ENCODE data around the gene USP35. TPM values are rescaled to one million over a fixed set of nuclear protein-coding genes. Genes with fewer than 3 reads are reported as not detected.

Gene USP35
- total RNA-seq, 2 donors from 2014 or later = 7.2 to 7.9 TPM

DNA sequence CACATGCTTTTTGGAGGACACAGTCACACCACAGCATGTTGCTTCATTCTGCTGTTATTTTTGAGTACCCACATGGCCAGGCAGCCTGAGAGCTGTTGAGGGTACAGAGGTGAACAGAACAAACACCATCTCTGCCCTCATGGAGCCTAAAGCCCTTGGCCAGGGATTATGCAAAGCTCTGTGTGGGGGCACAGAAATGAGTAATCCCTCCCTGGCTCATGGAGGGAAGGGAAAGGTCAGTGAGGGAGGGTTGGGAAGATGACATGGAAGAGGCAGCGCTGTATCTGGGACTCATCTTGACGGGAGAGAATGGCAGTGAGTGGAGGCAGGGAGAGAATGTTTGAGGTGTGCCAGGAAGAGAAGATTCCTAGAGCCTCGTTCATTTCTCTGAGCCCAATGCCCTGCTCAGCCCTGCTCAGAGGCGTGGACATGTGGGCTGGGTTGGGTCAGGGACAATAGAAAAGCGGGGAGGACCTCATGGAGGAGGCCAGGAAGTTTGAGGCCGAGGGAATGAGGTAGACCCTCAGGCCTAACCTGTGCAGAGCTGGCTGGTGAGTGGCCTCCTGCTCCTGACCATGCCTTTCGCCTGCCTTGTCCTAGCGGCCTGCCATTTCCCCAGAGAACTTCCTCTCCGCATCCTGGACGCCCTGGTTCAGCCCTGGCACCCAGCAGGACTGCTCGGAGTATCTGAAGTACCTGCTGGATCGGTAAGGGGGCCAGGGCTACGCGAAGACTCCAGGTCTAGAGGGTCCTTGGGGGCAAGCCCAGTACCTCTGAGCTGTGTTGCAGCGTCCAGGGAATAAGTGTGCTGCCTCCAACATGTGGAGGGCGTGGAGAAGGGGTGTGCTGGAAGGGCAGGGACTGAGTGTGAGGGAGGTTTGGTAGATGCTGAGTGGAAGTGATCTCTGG is 19.8 kb downstream of the USP35 start:
- no peaks in the 10 kb centered on the region for H3K27me3 Mint-ChIP-seq

GRCh38 chr11:78209478-78209877 is 20.8 kb downstream of the USP35 start:
- peaks cover 9 to 12% of the 10 kb centered on the region in 2 donors for H3K4me1 Mint-ChIP-seq (ENCODE audit: low read depth in 2 of 2)
- no peaks in the 10 kb centered on the region for H3K27me3 Mint-ChIP-seq
- no peaks in the 10 kb centered on the region for H3K36me3 Mint-ChIP-seq
- DNase-seq (ENCODE audit: low spot score) (peak; percentile 35), ATAC-seq (no peak)
- no peak overlapping the region for H3K27ac Mint-ChIP-seq
- no peak overlapping the region for H3K4me3 Mint-ChIP-seq
- no peaks in the 10 kb centered on the region for H3K9me3 Mint-ChIP-seq

More for the DNA sequence above, 19.8 kb downstream of the USP35 start:
- DNase-seq (ENCODE audit: low spot score) (peak; percentile 47), ATAC-seq (peak in 1 of 2 donors; percentile 40)
- peaks cover 10 to 12% of the 10 kb centered on the region in 2 donors for H3K4me1 Mint-ChIP-seq (ENCODE audit: low read depth in 2 of 2)
- no peak overlapping the region for H3K27ac Mint-ChIP-seq
- H3K9me3 Mint-ChIP-seq = no peaks in the 10 kb centered on the region
- no peaks in the 10 kb centered on the region for H3K36me3 Mint-ChIP-seq
- H3K4me3 Mint-ChIP-seq = no peak overlapping the region

DNA sequence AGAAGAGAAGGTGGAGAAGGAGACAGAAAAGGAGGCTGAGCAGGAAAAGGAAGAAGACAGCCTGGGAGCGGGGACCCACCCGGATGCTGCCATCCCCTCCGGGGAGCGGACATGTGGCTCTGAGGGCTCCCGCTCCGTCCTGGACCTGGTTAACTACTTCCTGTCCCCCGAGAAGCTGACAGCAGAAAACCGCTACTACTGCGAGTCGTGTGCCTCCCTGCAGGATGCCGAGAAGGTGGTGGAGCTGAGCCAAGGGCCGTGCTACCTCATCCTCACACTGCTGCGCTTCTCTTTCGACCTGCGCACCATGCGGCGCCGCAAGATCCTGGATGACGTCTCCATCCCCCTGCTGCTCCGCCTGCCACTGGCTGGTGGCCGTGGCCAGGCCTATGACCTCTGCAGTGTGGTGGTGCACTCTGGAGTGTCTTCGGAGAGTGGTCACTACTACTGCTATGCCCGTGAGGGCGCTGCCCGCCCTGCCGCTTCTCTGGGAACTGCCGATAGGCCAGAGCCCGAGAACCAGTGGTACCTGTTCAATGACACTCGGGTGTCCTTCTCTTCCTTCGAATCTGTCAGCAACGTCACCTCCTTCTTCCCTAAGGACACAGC is 21.4 kb downstream of the USP35 start:
- Mint-ChIP-seq H3K9me3 (no peaks in the 10 kb centered on the region), H3K36me3 (no peaks in the 10 kb centered on the region), H3K27me3 (no peaks in the 10 kb centered on the region), H3K4me3 (no peak overlapping the region), H3K27ac (no peak overlapping the region), H3K4me1 (ENCODE audit: low read depth in 2 of 2) (peaks cover 6 to 12% of the 10 kb centered on the region in 2 donors)
- ATAC-seq (no peak), DNase-seq (ENCODE audit: low spot score) (peak; percentile 41)

- no peak overlapping the region for H3K4me3 Mint-ChIP-seq
These were observed 22.8 kb downstream of the USP35 start for GRCh38 chr11:78211565-78211964.

DNA sequence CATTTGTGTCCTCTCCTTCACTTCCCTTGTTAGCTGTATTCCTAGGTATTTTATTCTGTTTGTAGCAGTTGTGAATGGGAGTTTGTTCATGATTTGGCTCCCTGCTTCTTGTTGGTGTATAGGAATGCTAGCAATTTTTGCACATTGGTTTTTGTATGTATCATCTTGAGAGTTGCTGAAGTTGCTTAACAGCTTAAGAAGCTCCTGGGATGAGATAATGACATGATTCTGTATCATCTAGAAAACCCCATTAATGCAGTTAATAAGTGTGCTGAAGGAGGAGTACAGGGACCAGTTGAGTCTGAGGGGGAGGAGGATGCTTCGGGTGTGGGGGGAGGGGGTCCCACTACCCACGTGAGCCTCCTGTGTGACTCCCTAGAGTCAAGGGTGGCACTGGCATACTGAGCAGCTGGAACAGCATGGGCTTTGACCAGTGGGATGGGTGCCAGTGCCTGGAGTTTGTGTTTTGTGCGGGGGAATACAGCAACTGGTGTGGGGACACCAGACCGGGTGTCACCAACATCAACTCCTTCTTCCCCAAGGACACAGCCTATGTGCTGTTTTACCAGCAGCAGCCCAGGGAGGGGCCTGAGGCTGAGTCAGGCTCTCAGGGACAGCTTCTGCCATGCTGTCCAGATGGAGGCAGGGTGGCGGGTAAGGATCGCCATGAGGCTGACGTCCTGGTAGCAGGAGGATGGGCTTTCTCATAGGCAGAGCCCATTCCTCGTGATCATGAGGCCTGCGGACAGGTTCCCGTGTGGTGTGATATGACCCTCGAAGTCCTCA is 24.1 kb downstream of the USP35 start:
- DNase-seq (ENCODE audit: low spot score) (no peak), ATAC-seq (no peak)
- H3K9me3 Mint-ChIP-seq = no peaks in the 10 kb centered on the region
- H3K4me1 Mint-ChIP-seq (ENCODE audit: low read depth in 2 of 2) = peaks cover 9 to 12% of the 10 kb centered on the region in 2 donors
- H3K4me3 Mint-ChIP-seq = no peak overlapping the region
- no peaks in the 10 kb centered on the region for H3K27me3 Mint-ChIP-seq
- H3K36me3 Mint-ChIP-seq = no peaks in the 10 kb centered on the region
- no peak overlapping the region for H3K27ac Mint-ChIP-seq

More at GRCh38 chr11:78211565-78211964, 22.8 kb downstream of the USP35 start:
- peaks cover 6 to 12% of the 10 kb centered on the region in 2 donors for H3K4me1 Mint-ChIP-seq (ENCODE audit: low read depth in 2 of 2)
- no peak overlapping the region for H3K27ac Mint-ChIP-seq
- H3K36me3 Mint-ChIP-seq = no peaks in the 10 kb centered on the region
- no peaks in the 10 kb centered on the region for H3K9me3 Mint-ChIP-seq
- DNase-seq (ENCODE audit: low spot score) (no peak), ATAC-seq (no peak)
- no peaks in the 10 kb centered on the region for H3K27me3 Mint-ChIP-seq

- Mint-ChIP-seq H3K27ac (no peak overlapping the region), H3K36me3 (no peaks in the 10 kb centered on the region), H3K4me1 (ENCODE audit: low read depth in 2 of 2) (peaks cover 9 to 12% of the 10 kb centered on the region in 2 donors), H3K27me3 (no peaks in the 10 kb centered on the region), H3K4me3 (no peak overlapping the region), H3K9me3 (no peaks in the 10 kb centered on the region)
- DNase-seq (ENCODE audit: low spot score) = no peak
- ATAC-seq = no peak
These were observed 25.0 kb downstream of the USP35 start for GRCh38 chr11:78213526-78214330.

DNA sequence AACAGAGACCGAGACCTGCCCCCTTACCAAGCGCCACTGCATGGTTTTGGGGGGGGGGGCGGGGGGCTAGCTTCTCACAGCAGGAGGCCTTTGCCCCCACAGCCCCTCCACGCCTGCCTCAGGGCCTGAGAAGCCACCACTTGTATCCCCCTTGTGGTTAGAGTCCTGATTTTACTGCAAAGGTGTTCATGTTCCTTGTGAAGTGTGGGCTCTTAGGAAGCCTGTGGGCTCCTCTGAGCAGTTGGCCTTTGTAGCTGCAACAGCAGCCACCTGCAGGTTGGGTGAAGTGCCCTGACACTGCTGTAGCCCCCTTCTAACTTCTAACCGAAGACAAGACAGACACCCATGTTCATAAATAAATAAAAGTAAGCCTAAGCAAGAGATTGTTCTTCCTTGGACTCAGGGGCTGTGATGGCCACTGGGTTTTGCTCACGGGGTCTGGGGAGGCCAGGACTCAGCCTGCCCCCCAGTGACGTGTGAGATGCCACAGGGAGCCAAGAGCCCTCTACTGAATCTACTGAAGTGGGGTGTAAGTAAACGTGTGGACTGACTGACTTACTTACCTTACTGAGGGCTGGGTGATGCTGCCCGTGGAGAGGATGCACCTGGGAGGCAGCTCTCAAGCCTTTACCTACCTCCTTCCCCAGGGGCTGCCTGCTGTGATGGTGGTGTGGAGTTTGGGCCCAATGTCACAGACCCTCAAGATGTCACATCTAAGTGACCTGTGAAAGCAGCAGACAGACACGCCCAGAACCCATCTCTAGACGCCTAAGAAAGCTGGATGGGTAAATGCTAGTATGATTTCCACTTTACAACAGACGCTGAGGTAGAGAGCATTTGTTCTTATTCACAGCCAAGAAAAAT is 25.8 kb downstream of the USP35 start:
- Mint-ChIP-seq H3K27ac (no peak overlapping the region), H3K9me3 (no peaks in the 10 kb centered on the region), H3K27me3 (no peaks in the 10 kb centered on the region), H3K4me1 (ENCODE audit: low read depth in 2 of 2) (peaks cover 6 to 12% of the 10 kb centered on the region in 2 donors), H3K36me3 (no peaks in the 10 kb centered on the region), H3K4me3 (no peak overlapping the region)
- no peak for ATAC-seq
- no peak for DNase-seq (ENCODE audit: low spot score)

DNA sequence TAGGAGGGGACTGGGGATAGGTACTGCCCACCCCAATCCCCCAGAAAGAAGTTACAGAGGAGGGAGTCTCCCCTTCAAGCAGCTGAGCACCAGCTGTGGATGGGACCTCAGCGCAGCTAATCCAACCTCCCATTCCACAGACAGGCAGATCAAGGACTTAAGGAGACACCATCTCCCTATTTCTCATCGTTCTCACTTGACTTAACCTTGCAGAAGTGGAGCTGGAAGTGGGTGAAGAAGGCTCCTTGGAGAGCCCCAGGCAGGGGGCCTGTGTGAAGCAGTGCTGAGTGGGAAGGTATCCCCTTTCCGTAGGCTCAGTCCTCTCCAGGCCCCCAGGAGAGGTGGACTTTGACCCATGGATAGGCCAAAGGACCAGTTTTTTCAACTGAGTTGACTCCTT is 27.3 kb downstream of the USP35 start:
- Mint-ChIP-seq H3K27ac (no peak overlapping the region), H3K4me3 (no peak overlapping the region), H3K36me3 (no peaks in the 10 kb centered on the region), H3K27me3 (no peaks in the 10 kb centered on the region), H3K4me1 (ENCODE audit: low read depth in 2 of 2) (peaks cover 6 to 12% of the 10 kb centered on the region in 2 donors), H3K9me3 (no peaks in the 10 kb centered on the region)
- ATAC-seq (no peak), DNase-seq (ENCODE audit: low spot score) (no peak)

GRCh38 chr11:78216571-78217287 is 28.0 kb downstream of the USP35 start:
- DNase-seq (ENCODE audit: low spot score) (no peak), ATAC-seq (no peak)
- no peaks in the 10 kb centered on the region for H3K36me3 Mint-ChIP-seq
- H3K4me1 Mint-ChIP-seq (ENCODE audit: low read depth in 2 of 2) = peaks cover 5 to 6% of the 10 kb centered on the region in 2 donors
- H3K27ac Mint-ChIP-seq = no peak overlapping the region
- no peak overlapping the region for H3K4me3 Mint-ChIP-seq
- no peaks in the 10 kb centered on the region for H3K9me3 Mint-ChIP-seq
- H3K27me3 Mint-ChIP-seq = no peaks in the 10 kb centered on the region

GRCh38 chr11:78217650-78218541 is 29.2 kb downstream of the USP35 start:
- Mint-ChIP-seq H3K4me3 (no peak overlapping the region), H3K27ac (no peak overlapping the region), H3K4me1 (ENCODE audit: low read depth in 2 of 2) (peaks cover 0 to 3% of the 10 kb centered on the region in 2 donors), H3K9me3 (no peaks in the 10 kb centered on the region), H3K27me3 (no peaks in the 10 kb centered on the region), H3K36me3 (no peaks in the 10 kb centered on the region)
- DNase-seq (ENCODE audit: low spot score) = no peak
- no peak for ATAC-seq

GRCh38 chr11:78218707-78219492 is 30.2 kb downstream of the USP35 start:
- peaks cover 0 to 3% of the 10 kb centered on the region in 2 donors for H3K4me1 Mint-ChIP-seq (ENCODE audit: low read depth in 2 of 2)
- no peaks in the 10 kb centered on the region for H3K27me3 Mint-ChIP-seq
- ATAC-seq (no peak), DNase-seq (ENCODE audit: low spot score) (no peak)
- H3K4me3 Mint-ChIP-seq = no peak overlapping the region
- no peaks in the 10 kb centered on the region for H3K9me3 Mint-ChIP-seq
- H3K27ac Mint-ChIP-seq = no peak overlapping the region
- no peaks in the 10 kb centered on the region for H3K36me3 Mint-ChIP-seq

Measured in natural killer cell treated with Interleukin-12 subunit alpha and Interleukin-12 subunit beta and Interleukin-15 and Interleukin-18, amount 100 ng/mL, for 72 hours (primary cell).